C4-2B (cell line): ENCODE data around the gene GRK5.

ENCODE experiments used
- ZFX ChIP-seq: fragments of 450-650 bp; IDR thresholded peaks from 2 replicates; pipeline ENCODE4 v1.6.1; 2017
- TF ChIP-seq, protein P1 (sequence below): fragments of 450-650 bp; conservative IDR thresholded peaks from 2 replicates; pipeline ENCODE4 v1.5.1; 2017; ENCODE audit warnings: mild to moderate bottlenecking

- TF ChIP-seq, protein P1, sequence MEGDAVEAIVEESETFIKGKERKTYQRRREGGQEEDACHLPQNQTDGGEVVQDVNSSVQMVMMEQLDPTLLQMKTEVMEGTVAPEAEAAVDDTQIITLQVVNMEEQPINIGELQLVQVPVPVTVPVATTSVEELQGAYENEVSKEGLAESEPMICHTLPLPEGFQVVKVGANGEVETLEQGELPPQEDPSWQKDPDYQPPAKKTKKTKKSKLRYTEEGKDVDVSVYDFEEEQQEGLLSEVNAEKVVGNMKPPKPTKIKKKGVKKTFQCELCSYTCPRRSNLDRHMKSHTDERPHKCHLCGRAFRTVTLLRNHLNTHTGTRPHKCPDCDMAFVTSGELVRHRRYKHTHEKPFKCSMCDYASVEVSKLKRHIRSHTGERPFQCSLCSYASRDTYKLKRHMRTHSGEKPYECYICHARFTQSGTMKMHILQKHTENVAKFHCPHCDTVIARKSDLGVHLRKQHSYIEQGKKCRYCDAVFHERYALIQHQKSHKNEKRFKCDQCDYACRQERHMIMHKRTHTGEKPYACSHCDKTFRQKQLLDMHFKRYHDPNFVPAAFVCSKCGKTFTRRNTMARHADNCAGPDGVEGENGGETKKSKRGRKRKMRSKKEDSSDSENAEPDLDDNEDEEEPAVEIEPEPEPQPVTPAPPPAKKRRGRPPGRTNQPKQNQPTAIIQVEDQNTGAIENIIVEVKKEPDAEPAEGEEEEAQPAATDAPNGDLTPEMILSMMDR, result no peak
- no peak for TF ChIP-seq ZFX
These were observed 150.2 kb downstream of the GRK5 start for GRCh38 chr10:119357412-119358151.
